Panc1 (cell line): Measurements from ENCODE around the gene EFCAB10. TPM values are rescaled to one million over a fixed set of nuclear protein-coding genes. Genes with fewer than 3 reads are reported as not detected.
"Not testable (repeated sequence)": the region's sequence is repeated elsewhere in the genome, so short reads cannot be mapped to it uniquely, and the experiment has no call there.

Experiments
- ATAC-seq: fragments of 200-7000 bp; cut with Tn5 transposase; 2 replicates; pipeline ENCODE4 v1.9.1; 2020; ENCODE audit warnings: mild to moderate bottlenecking, moderate library complexity
- BruUV-seq: library from RNA; stranded (reverse); fragments of 400-500 nt; replicated peaks from 2 replicates; lab custom pipeline; 2021; lab: Mats Ljungman, UMichigan
- CTCF ChIA-PET: fragments of 300-600 bp; sonication (Branson Sonifier 250); formaldehyde crosslinking; loops from one replicate; lab custom pipeline; 2022; ENCODE audit warnings: antibody characterized with exemption; lab: Charles Lee
- POLR2A ChIA-PET: fragments of 300-600 bp; sonication (Branson Sonifier 250); formaldehyde crosslinking; loops from one replicate; lab custom pipeline; 2022; ENCODE audit warnings: antibody characterized with exemption; lab: Charles Lee
- DNase-seq: peaks from one replicate; pipeline ENCODE4 v3.0.0-alpha.2; 2010; ENCODE audit warnings: low read depth, low spot score
- H3K27ac ChIP-seq: 2 replicates; pipeline ENCODE4 v1.5.1; 2011; ENCODE audit warnings: mild to moderate bottlenecking, low read length, inconsistent platforms
- H3K27me3 ChIP-seq: fragments of 200-500 bp; sonication (Bioruptor generic); 2 replicates; pipeline ENCODE4 v1.6.0; 2014; ENCODE audit warnings: low read length, inconsistent platforms; ENCODE audit not compliant: control insufficient read depth, insufficient read depth
- H3K36me3 ChIP-seq: fragments of 200-500 bp; sonication (Bioruptor generic); 2 replicates; pipeline ENCODE4 v1.5.1; 2014; ENCODE audit warnings: inconsistent platforms, mild to moderate bottlenecking, low read length, moderate library complexity; ENCODE audit not compliant: control insufficient read depth, insufficient read depth
- H3K4me1 ChIP-seq: 2 replicates; pipeline ENCODE4 v1.5.1; 2011; ENCODE audit warnings: inconsistent platforms, mild to moderate bottlenecking, low read length, moderate library complexity; ENCODE audit not compliant: control insufficient read depth, insufficient read depth
- H3K4me3 ChIP-seq, 2 experiments: 2 replicates each; pipeline ENCODE4 v1.5.1; 2011 to 2012; ENCODE audit warnings: low read depth in 2 of 2, low read length in 2 of 2, mild to moderate bottlenecking in 2 of 2, inconsistent platforms in 1 of 2, moderate library complexity in 1 of 2
- H3K9me3 ChIP-seq: fragments of 200-500 bp; sonication (Bioruptor generic); 2 replicates; pipeline ENCODE4 v1.5.1; 2014; ENCODE audit warnings: low read depth, mild to moderate bottlenecking, inconsistent platforms, low read length, moderate library complexity; ENCODE audit not compliant: control insufficient read depth, insufficient read depth
- CTCF ChIP-seq: fragments of 450-650 bp; IDR thresholded peaks from 2 replicates; pipeline ENCODE4 v1.5.1; 2017; ENCODE audit warnings: mild to moderate bottlenecking
- POLR2AphosphoS5 ChIP-seq: IDR thresholded peaks from 2 replicates; pipeline ENCODE4 v1.6.1; 2012; ENCODE audit warnings: mild to moderate bottlenecking, low read depth, low read length, moderate library complexity
- REST ChIP-seq, 2 experiments: IDR thresholded peaks; 2 replicates each; pipeline ENCODE4 v1.6.1; 2011 to 2012; ENCODE audit warnings: low read depth in 2 of 2, control low read depth in 1 of 2, low read length in 1 of 2, mild to moderate bottlenecking in 1 of 2, moderate library complexity in 1 of 2; ENCODE audit not compliant: insufficient read depth in 1 of 2
- SIN3A ChIP-seq: IDR thresholded peaks from 2 replicates; pipeline ENCODE4 v1.6.1; 2012; ENCODE audit warnings: low read depth, mild to moderate bottlenecking, low read length, moderate library complexity, borderline replicate concordance; ENCODE audit not compliant: insufficient read depth
- TCF7L2 ChIP-seq: IDR thresholded peaks from 2 replicates; pipeline ENCODE4 v1.6.1; 2011; ENCODE audit warnings: mild to moderate bottlenecking, low read depth, low read length, inconsistent platforms
- in situ Hi-C: cut with HindIII; loops from 2 replicates; pipeline ENCODE4 v1.10.0; 2016; ENCODE audit warnings: low sequenced_read_pairs, low pct_unique_long_range_greater_than_20kb
- intact Hi-C: fragments of 100-400 bp; cut with micrococcal nuclease; formaldehyde crosslinking; loops from one replicate; pipeline ENCODE4 v1.10.0; 2022; ENCODE audit not compliant: unreplicated experiment
- total RNA-seq: library from RNA; stranded (reverse); gene quantifications from one replicate; pipeline ENCODE4 v1.2.1, GENCODE V29; 2021; ENCODE audit not compliant: unreplicated experiment

Gene EFCAB10
- total RNA-seq, 1 experiment from 2014 or later, result not detected

GRCh38 chr7:105600720-105601550 is 19.6 kb upstream of the EFCAB10 start:
- DNase-seq (no peak), ATAC-seq (no peak)
- Histone ChIP-seq H3K4me1 (no peaks in the 10 kb centered on the region), H3K9me3 (no peaks in the 10 kb centered on the region), H3K4me3 (no peak overlapping the region), H3K27ac (no peak overlapping the region), H3K27me3 (no peaks in the 10 kb centered on the region), H3K36me3 (no peaks in the 10 kb centered on the region)
- intact Hi-C loops, result no loop called here
- no TSS peak for BruUV-seq
- ChIA-PET POLR2A (no interaction called here), CTCF (no interaction called here)
- TF ChIP-seq POLR2AphosphoS5 (no peak), SIN3A (no peak), CTCF (no peak), TCF7L2 (no peak), REST (IDR thresholded peaks at IDR 0.05; ENCODE audit: insufficient read depth in 1 of 2, low read depth in 2 of 2, low read length in 1 of 2) (no peak)
- in situ Hi-C loops, result no loop called here

GRCh38 chr7:105599551-105599950 is 18.3 kb upstream of the EFCAB10 start:
- Histone ChIP-seq H3K9me3 (no peaks in the 10 kb centered on the region), H3K4me3 (no peak overlapping the region), H3K4me1 (no peaks in the 10 kb centered on the region), H3K27ac (no peak overlapping the region), H3K36me3 (no peaks in the 10 kb centered on the region), H3K27me3 (no peaks in the 10 kb centered on the region)
- no peak for DNase-seq
- intact Hi-C loops, result no loop called here
- in situ Hi-C loops, result no loop called here
- no TSS peak for BruUV-seq
- no peak for TF ChIP-seq REST (IDR thresholded peaks at IDR 0.05; ENCODE audit: insufficient read depth in 1 of 2, low read depth in 2 of 2, low read length in 1 of 2)
- TF ChIP-seq CTCF, result no peak
- TF ChIP-seq SIN3A, result no peak
- TF ChIP-seq POLR2AphosphoS5, result no peak
- no peak for TF ChIP-seq TCF7L2
- ChIA-PET POLR2A (no interaction called here), CTCF (interaction anchor here (0.7 kb wide), 1 partner anchor 201 kb away, joined by 4 read pairs; no protein-coding TSS in a partner anchor)
- no peak for ATAC-seq

GRCh38 chr7:105599080-105599479 is 17.8 kb upstream of the EFCAB10 start:
- H3K27me3 ChIP-seq, intact Hi-C loops, H3K27ac ChIP-seq, H3K9me3 ChIP-seq, H3K36me3 ChIP-seq, POLR2A ChIA-PET, in situ Hi-C loops, H3K4me3 ChIP-seq, H3K4me1 ChIP-seq, BruUV-seq, ATAC-seq, DNase-seq: not testable (repeated sequence)
- CTCF ChIA-PET, result interaction anchor here (0.7 kb wide), 1 partner anchor 201 kb away, joined by 4 read pairs; no protein-coding TSS in a partner anchor
